Colon (tissue), 2 donors: Measurements from ENCODE around the gene GAL3ST2.
"Not testable (repeated sequence)": the region's sequence is repeated elsewhere in the genome, so short reads cannot be mapped to it uniquely, and the experiment has no call there.

ENCODE experiments used
- FAIRE-seq: peaks from 2 replicates; lab custom pipeline; 2012; peaks lifted over from hg19 to GRCh38; lab: Jason Lieb, UNC
- donor health status: control.
- donor health status: control.

Gene GAL3ST2

DNA sequence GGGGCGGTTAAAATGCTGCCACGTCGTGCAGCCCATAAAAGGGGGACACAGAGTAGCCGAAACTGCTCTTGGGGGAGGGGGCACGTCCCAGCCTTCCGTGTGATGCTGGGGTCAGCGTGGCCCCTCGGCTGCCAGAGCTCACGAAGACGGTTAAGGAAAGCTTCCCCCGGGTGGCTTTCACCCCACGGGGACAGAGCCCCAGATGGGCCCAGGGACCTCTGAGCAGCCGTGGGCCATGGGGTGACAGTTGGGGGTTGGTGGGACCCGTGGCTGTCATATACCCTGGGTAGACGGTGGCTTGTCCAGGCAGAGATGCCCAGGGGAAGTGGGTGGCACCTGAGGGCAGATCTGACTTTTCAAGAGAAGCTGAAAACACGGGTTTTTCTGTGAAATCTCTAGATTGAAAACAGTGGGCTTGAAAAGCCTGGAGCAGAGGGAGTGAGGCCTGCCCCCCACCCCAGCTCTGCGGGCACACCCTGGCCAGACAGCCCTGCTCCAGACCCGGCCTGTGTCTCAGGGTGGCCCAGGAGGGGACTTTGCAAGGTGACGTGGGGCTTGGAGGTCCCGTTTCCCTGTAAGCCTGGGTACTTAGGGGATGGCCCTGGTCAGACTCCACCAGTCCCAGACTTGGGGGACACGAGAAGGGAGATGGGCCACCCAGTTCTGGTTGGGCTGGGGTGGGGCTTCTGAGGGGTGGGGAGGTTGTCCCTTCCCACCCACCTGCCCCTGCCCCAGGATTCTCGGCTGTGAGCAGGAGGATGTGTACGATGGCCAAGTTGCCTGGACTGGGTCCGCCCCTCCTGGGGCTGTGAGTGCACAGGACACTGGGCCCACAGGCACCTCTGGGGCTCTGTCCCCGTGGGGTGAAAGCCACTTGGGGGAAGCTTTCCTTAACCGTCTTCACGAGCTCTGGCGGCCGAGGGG, 33.0 kb downstream of the GAL3ST2 start:
- FAIRE-seq: no peak

DNA sequence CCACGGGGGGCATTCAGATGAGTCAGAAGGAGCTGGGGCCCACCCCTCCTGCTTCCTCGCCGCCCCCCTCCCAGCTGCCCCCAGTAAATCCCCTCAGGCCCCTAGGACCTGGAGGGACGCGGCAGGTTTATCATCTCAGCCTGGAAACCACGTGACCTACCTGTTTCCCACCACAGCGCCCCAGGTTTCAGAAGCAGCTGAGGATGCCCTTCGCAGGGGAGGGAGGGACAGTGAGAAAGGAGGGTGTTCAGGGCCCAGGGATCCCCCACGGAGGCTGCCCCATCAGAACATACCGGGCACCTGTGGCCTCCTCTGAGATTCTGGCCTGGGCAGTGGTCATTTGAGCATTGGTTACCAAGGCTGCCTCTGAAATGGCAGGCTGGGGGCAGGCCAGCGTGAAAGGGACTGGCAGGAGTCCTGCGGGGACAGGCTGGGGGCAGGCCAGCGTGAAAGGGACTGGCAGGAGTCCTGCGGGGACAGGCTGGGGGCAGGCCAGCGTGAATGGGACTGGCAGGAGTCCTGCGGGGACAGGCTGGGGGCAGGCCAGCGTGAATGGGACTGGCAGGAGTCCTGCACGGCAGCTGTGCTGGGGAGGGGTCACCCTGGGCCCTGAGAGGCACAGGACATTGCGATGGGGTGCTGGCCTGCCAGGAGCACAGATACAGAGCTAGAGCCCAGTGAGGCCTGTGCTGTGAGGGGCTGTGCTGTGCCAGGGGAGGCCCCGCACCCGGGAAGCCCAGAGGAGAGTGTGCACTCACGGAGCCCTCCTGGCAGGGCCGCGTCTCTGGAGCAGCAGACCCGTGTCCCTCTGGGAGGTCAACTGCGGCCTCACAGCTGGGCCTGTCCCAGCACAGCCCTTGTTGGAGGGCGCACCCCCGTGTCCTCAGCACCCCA, 33.9 kb downstream of the GAL3ST2 start:
- no peak for FAIRE-seq

DNA sequence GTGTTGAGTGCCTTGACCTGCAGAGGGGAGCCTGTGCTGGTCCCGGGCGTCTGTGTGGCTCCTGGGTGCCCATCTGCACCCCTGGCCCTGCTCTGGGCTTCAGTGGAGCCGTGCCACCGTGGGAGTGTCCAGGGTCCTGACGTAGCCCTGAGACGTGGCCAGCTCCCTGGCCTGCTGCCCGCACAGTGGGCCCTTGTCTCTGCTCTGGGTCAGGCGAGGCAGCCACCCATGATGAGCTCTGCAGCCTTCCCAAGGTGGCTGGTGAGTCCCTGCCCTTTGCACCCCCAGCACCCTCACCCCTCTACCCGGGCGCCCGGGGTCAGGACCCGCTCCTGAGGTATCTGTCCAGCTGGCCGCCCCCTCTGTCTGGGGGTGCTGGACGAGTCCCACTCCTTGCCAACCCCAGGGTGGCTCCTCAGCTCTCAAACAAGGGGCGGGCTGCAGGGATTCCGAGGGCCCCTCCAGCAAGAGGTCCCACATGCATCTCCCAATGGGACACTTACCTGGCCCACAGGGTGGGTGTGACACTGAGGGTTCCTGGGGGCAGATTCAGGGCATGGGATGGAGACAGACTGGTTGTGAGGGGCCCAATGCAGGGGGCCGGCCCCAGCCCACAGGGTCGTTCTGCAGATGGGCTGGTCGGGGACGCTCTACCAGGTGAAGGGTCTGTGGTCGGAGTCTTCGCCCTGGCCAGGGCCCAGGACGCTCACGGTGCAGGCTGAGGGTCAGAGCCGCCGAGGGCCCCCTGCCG, 34.8 kb downstream of the GAL3ST2 start:
- FAIRE-seq: no peak

DNA sequence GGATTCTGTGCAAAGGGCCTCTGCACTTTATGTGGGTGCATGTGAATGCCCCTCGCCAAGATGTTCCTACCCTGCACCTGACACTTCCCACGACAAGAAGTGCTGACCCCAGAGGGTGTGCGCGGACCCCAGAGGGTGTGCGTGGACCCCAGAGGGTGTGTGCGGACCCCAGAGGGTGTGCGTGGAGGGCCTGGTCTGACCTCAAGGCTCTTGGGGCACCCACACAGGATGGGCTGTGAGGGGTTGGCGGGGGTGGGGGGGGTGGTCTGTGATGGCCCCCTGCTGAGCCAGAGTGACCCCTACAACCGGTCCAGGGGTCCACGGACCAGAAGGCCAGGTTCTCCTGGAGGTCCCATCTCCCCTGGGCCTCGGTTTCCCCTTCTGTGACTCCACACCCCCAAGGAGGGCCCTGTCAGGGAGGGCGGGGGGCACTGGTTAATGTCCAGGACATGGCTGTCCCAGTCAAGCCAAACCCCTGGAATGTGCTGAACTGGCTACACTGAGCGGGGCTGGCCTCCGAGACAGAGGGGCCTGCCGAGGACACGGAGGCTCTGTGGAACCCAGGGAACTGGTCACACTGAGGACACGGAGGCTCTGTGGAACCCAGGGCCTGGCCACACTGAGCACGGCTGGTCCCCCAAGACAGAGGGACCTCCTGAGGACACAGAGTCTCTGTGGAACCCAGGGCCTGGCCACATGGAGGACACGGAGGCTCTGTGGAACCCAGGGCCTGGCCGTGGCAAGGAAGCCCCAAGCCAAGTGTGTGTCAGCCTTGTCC, 35.5 kb downstream of the GAL3ST2 start:
- FAIRE-seq: no peak

DNA sequence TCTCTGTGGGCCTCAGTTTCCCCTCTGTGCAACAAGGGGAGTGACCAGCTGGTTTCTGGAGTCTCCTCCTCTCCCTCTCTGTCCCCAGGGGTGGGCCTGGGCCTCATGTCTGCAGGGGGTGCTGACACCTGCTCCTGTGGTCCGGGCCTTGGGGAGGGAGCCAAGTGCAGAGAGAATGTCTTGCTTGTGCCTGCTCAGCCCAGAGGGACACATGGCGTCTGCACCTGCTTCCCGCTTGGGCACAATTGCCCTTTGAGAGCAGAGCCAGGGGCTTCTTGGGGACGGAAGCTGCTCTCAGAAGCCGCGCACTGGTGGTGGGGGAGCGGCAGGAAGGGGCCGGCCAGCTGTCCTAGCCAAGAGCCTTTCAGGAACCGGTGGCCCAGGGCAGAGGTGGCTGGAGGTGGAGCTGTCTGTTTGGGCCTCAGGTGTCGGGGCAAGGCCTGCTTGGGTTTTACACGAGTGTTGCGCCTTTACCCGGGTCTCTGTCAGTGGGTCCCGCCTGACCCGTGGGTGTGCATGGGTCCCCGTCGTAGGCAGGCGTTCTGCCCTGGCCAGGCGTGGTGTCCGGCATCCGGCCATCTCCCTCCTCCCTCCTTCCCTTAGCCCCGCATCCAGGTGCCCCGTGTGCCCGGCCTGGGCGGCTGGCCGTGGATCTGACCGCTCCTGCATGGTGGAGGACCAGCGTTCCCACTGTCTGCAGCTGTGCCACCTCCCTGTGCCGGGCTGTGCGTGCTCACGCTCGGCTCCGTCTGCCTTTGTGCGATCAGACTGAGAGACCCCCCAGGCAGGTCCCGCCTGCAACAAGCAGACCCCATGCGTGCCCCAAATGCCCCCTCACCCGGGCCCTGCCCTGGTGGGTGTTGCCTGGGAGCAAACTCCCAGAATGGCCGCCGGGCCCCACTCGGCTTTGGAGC, 36.4 kb downstream of the GAL3ST2 start:
- FAIRE-seq: no peak

DNA sequence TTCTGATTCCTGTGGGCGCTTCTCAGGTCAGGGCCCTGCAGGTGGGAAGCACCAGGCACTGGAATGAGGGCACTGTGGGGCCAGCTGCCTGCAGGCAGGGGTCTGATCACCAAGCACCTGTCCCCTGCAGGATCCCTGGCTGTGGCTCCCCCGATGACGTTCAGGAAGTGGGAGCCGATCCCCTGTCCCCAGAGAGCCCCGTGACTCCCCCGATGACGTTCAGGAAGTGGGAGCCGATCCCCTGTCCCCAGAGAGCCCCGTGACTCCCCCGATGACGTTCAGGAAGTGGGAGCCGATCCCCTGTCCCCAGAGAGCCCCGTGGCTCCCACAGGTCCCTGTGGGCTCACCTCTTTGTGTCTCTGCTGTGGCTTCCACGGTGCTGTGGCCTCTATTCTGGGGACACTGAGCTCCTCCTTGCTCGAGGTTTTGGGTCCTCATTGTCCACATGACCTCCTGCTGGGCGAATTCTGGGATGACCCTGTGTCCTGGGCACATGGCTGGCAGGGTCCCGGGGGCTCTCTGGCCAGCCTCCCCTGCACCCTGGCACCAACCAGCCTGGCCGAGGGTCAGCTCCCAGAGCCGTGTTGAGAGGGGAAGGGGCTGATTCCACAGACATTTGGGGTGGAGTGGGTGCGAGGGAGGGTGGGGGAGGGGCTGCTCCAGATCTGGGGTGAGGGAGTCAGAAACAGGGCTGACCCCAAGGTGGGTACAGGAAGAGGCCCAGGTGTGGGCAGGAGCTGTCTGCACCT, 37.2 kb downstream of the GAL3ST2 start:
- no peak for FAIRE-seq

DNA sequence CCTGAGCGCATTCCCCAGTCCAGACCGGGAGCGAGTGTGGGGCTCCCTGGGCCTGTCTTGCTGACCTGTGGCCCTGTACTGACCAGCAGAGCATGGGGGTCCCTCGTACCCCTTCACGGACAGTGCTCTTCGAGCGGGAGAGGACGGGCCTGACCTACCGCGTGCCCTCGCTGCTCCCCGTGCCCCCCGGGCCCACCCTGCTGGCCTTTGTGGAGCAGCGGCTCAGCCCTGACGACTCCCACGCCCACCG, 37.7 kb downstream of the GAL3ST2 start:
- FAIRE-seq: no peak

DNA sequence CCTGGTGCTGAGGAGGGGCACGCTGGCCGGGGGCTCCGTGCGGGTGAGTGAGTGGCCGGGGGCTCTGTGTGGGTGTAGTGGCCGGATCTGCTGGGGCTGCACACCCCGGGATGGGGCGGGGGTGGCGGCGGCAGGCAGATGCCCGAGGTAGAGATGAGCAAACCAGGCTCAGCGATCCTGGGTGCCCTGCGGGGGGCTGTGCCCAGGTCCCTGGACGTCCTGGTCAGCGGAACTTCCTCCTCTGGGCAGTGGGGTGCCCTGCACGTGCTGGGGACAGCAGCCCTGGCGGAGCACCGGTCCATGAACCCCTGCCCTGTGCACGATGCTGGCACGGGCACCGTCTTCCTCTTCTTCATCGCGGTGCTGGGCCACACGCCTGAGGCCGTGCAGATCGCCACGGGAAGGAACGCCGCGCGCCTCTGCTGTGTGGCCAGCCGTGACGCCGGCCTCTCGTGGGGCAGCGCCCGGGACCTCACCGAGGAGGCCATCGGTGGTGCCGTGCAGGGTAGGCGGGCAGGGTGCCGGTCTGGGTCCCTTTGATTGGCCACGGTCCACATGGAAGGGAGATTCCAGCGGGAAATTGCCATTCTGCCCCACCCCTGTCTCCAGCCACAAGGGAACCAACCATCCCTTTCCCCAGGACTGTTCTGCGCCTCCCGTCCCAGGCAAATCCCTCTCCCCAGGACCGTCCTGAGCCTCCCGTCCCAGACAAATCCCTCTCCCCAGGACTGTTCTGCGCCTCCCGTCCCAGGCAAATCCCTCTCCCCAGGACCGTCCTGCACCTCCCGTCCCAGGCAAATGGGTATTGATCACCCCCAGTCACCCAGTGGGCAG, 38.2 kb downstream of the GAL3ST2 start:
- no peak for FAIRE-seq

DNA sequence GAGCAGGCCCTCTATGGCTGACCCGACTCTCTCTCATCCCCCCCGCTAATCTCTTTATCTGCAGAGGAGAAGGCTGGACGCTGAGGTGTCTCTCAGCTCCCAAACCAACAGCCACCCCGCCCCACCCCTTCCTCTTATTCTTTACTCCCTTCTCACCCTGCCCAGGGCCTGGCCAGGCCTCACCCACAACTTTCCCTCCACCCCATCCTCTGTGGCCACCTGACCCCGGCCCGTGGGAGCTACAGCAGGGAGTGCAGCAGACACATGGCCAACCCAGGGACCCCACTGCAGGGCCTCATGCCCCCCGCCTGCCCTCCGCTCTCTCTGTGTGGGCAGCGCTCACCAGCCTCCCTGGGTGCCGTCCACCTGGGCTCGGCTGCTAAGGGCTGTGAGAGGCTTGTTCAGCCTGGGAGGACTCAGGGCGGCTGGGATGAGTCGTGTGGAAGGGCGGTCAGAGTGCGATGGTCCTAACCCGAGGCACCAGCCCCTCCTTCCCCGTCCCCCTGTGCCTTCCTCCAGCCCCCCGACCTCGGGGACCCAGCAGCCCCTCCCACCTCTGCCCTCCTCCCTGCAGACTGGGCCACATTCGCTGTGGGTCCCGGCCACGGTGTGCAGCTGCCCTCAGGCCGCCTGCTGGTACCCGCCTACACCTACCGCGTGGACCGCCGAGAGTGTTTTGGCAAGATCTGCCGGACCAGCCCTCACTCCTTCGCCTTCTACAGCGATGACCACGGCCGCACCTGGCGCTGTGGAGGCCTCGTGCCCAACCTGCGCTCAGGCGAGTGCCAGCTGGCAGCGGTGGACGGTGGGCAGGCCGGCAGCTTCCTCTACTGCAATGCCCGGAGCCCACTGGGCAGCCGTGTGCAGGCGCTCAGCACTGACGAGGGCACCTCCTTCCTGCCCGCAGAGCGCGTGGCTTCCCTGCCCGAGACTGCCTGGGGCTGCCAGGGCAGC, 39.1 kb downstream of the GAL3ST2 start:
- FAIRE-seq: no peak

DNA sequence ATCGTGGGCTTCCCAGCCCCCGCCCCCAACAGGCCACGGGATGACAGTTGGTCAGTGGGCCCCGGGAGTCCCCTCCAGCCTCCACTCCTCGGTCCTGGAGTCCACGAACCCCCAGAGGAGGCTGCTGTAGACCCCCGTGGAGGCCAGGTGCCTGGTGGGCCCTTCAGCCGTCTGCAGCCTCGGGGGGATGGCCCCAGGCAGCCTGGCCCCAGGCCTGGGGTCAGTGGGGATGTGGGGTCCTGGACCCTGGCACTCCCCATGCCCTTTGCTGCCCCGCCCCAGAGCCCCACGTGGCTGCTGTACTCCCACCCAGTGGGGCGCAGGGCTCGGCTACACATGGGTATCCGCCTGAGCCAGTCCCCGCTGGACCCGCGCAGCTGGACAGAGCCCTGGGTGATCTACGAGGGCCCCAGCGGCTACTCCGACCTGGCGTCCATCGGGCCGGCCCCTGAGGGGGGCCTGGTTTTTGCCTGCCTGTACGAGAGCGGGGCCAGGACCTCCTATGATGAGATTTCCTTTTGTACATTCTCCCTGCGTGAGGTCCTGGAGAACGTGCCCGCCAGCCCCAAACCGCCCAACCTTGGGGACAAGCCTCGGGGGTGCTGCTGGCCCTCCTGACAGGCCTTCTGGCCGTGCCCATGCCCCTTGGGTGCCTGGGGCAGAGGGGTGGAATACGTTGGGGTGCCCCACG, 40.0 kb downstream of the GAL3ST2 start:
- no peak for FAIRE-seq

DNA sequence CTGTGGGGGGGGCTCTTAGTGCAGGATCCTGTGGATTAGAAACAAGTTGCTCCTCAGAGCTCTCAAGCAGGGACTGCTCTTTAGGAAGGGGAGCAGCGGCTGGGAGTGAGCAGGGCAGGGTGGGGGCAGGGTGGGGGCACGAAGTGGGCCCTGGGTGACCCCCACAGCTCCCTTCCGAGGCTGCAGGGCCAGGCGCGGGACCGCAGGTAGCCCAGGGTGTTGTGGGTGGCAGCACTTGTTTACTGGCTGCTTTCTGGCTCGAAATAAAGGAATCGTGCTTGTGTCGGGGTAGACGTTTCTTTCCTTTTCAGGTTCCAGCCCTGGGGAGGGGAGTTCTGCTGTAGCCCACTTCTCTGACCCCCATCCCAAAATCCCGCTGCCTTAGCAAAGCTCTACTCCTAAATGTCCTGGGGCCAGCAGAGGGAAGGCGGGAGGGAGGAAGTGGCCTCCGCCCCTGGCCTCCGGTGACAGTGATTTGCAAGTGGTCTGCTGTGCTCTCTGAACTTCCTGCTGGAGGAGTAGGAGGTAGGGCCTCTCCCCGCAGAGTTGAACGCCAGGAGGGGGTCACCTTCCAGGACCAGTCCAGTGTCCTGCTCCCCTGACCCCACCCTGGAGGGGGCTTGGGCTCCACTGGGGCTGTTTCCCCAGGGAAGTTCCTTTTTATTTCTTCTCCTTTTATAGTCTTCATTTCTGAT, 40.7 kb downstream of the GAL3ST2 start:
- no peak for FAIRE-seq

DNA sequence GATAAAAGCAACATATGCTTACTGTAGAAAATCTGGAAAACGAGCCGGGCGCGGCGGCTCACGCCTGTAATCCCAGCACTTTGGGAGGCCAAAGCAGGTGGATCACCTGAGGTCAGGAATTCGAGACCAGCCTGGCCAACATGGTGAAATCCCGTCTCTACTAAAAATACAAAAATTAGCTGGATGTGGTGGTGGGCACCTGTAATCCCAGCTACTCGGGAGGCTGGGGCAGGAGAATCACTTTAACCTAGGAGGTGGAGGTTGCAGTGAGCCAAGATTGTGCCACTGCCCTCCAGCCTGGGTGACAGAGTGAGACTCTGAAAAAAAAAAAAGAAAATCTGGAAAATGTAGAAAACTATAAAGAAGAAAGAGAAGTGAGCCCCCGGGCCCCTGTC, 41.2 kb downstream of the GAL3ST2 start:
- not testable (repeated sequence) for FAIRE-seq

DNA sequence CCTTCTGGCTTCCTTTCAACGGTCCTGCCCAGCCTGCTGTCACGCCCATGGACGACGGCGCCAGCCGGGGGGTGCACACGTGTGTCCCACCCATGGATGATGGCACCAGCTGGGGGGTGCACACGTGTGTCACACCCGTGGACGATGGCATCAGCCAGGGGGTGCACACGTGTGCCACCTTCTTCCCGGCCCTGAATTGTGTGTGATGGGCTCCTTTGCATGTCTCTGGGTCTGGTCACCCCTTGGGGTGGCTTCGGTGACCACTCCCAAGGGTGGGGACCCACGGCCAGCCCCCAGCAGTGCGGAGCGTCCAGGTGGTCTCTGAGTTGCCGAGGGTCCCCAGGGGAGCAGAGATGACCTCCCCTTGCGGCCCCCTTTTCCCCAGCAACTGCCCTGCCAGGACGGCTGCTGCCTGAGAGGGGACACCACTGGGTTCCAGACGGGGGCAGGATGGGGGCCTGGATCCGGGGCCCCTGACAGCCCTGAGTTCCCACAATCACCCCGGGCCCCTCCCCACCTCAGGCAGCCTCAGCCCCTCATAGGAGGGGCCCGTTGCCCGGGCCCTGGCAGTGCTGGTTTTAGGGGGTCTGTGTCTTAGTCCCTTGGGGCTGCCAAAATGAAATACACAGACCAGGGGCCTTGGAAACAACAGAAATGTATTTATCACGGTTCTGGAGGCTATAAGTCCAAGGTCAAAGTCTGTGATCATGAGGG, 41.8 kb downstream of the GAL3ST2 start:
- FAIRE-seq: no peak

DNA sequence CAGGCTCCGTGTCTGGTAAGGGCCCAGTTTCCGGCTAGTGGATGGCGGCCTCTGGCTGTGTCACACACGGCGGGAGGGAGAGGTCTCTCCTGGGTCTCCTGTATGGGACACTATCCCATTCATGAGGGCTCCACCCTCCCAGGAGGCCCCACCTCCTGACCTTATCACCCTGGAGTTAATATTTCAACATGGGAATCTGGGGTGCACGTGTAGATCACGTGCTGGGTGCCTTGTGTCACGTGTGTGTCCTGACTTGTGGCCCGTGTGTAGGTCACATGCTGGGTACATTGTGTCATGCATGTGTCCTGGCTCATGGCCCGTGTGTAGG, 42.3 kb downstream of the GAL3ST2 start:
- no peak for FAIRE-seq

DNA sequence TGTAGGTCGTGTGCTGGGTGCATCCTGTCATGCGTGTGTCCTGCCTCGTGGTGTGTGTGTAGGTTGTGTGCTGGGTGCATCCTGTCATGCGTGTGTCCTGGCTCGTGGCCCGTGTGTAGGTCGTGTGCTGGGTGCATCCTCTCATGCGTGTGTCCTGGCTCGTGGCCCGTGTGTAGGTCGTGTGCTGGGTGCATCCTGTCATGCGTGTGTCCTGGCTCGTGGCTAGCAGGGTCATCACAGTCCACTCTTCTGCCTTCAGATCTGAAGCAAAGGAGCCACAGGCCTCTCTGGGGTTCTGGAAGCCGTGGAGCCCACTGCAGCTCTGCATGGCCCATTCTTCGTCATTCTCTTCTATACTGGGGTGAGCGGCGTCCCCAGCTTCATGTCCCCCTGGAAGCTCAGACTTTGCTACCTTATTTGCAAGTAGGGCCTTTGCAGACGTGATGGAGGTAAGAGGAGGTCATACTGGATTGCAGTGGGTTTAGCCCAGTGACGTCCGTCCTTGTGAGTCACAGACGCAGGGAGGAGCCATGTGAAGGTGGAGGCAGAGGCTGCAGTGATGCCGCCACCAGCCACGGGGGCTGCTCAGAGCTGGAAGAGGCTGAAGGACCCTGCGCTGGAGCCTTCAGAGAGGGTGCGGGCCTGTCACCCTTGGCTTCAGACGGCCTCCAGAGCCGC, 43.5 kb downstream of the GAL3ST2 start:
- not testable (repeated sequence) for FAIRE-seq
